Measurements from ENCODE around the gene FAM120B.

The FAM120B gene

GRCh38 chr6:170424604-170425126 is 118.1 kb downstream of the FAM120B start:
- in situ Hi-C loops (cut with MboI; ENCODE audit: low pct_unique_long_range_greater_than_20kb, low sequenced_read_pairs): no loop called here
- DNase-seq: no peak

- in situ Hi-C loops (cut with MboI; ENCODE audit: low pct_unique_long_range_greater_than_20kb, low sequenced_read_pairs): no loop called here
- no peak for DNase-seq
These were observed 122.9 kb downstream of the FAM120B start for GRCh38 chr6:170429450-170429849.

- in situ Hi-C loops (cut with MboI; ENCODE audit: low pct_unique_long_range_greater_than_20kb, low sequenced_read_pairs): no loop called here
- no peak for DNase-seq
These were observed 126.9 kb downstream of the FAM120B start for GRCh38 chr6:170433163-170434116.

GRCh38 chr6:170434117-170434820 is 127.7 kb downstream of the FAM120B start:
- no peak for DNase-seq
- in situ Hi-C loops (cut with MboI; ENCODE audit: low pct_unique_long_range_greater_than_20kb, low sequenced_read_pairs): no loop called here

DNA sequence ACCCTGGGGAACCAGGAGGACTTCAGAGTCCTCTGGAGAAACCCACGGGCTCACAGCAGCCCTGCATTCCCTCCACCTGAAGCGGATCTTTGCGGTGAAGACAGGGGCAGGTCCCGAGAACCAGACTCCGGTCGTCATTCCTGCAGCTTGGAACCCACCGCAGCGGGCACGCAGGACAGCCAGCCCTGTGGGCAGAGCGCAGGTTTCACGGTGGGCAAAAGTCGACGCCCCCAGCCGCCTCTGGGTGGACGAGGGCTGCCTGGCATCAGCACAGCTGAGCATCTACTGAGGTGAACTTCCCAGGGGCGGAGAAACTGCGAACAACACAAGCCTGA is 128.2 kb downstream of the FAM120B start:
- no peak for DNase-seq

DNA sequence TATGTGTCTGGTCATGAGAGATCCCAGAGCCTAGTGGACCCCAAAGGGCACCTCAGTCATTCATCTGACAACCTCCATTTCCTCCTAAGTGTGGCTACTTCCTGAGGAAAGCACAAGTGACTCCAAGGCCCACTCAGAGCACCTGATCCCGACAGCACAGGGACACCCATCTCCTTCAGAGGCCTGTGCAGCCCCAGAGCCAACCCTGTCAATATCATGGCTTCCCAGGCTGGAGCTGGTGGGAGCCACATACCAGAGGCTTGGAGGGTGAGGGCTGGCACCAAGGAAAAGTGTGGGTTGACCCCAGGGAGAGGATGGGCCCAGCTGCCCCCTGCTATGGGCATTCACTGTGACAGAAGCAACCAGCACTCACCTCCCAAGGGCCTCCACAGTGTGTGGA is 129.2 kb downstream of the FAM120B start:
- in situ Hi-C loops (cut with MboI; ENCODE audit: low pct_unique_long_range_greater_than_20kb, low sequenced_read_pairs): no loop called here
- DNase-seq: no peak

More for the DNA sequence above, 128.2 kb downstream of the FAM120B start:
- in situ Hi-C loops (cut with MboI; ENCODE audit: low pct_unique_long_range_greater_than_20kb, low sequenced_read_pairs): no loop called here

- in situ Hi-C loops (cut with MboI; ENCODE audit: low pct_unique_long_range_greater_than_20kb, low sequenced_read_pairs): no loop called here
- no peak for DNase-seq
These were observed 129.8 kb downstream of the FAM120B start for GRCh38 chr6:170436209-170436809.

DNA sequence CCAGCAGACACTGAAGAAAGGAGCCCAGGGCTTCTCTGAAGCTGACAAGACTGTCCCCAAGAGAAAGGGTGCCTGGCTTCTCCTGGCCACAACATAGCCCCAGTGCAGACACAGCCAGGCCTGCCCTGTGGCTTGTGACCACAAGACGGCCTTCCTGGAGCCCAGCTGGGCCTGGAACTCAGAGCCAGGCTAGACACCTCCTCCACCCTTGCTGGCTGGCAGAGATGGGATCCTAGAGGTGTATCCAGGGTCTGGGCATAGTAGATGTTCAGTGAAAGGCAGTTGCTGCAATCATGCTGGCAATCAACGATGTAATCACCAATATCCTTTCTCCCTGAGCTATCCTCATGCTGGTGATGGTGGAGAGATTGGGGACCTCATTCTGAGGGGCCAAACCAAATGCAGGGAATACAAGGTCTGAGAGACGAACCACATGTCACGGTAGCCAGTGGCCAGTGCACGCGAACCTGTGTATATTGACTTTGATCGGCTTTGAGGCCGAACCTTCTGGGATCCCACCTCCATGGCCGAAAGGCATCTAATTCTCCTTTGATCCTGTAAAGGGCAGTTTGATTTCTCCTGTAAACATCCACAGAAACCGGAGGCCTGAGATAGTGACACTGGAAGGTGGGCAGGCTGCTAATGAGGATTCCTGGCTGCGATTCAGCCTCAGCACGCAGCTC is 131.3 kb downstream of the FAM120B start:
- no peak for DNase-seq
- in situ Hi-C loops (cut with MboI; ENCODE audit: low pct_unique_long_range_greater_than_20kb, low sequenced_read_pairs): no loop called here

GRCh38 chr6:170438402-170438753 is 131.8 kb downstream of the FAM120B start:
- DNase-seq: no peak
- in situ Hi-C loops (cut with MboI; ENCODE audit: low pct_unique_long_range_greater_than_20kb, low sequenced_read_pairs): no loop called here

DNA sequence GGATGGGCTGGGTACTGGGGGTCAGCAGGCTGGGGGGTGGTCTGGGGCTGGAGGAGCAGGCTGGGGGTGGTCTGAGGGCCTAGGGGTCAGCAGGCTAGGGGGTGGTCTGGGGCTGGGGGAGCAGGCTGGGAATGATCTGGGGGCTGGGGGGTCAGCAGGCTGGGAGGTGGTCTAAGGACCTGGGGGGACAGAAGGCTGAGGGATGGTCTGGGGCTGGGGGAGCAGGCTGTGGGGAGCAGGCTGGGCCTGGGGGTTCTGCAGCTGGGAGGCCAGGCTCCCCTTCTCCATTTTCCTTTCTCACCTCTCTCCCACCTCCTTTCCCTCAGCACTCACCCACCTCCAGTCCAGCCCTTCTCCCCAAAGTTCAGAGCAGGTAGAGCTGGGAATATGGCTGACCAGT is 132.3 kb downstream of the FAM120B start:
- in situ Hi-C loops (cut with MboI; ENCODE audit: low pct_unique_long_range_greater_than_20kb, low sequenced_read_pairs): no loop called here
- no peak for DNase-seq

DNA sequence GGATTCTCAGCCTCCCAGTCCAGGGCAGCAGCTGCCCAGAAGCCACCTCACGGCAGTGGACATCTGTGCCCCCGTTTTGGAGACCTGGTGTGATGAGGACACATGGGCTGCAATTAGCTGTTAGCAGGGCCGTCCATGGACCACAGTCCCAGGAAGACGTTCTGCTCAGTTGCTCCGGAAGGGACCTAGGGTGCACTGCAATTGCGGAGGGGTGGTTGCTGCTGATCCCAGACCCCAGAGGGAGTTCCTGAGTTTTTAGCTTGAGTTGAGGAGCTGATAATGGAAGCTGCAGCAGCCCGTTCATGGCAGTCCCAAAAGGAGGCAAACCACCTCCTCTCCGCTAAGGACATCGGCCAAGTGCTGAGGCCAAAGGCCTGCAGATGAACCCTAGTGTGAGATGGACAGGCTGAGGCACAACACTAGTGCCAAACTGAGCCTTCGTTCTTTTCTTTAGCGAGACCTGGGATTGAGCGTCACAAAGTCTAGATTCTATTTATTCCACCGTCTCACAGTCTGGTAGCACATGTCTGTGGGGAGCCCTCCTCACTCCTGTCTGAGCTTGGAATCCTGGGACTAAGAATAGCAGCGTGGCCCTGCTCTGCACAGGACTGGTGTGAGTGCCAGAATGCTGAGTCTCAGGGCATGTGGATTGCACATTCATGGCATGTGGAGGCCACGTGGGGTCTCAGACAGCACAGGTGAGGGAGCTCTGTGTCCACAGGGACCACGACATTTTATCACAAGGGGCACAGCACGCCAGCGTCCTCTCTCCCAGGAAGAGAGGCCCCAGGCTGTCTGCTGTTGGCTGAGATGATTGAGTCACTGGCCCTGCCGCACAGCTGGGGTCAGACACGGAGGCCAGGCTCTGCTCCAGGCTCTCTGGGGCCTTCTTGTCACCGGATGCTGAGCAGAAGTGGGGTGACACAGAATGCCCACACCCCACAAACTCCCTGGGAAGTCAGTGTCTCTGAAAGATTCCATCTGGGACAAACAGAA is 133.1 kb downstream of the FAM120B start:
- in situ Hi-C loops (cut with MboI; ENCODE audit: low pct_unique_long_range_greater_than_20kb, low sequenced_read_pairs): no loop called here
- no peak for DNase-seq

DNA sequence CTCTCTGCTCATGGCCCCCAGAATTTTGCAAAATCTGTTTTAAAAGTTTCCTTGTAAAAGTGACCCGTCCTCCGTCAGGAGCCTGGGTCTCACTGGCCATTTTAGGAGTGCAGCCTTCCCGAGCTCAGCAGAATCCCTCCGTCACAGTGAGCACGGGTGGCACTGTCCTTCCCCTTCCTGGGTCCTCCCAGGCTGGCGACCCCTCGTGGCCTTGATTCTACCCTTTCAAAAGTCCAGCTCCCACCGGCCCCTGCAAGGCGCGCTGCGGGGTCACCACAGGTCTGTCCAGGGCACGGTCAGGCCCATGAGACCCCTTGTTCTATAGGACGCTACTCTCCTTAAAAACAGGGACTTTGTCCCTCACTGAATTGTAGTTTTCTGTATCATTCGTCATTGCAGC is 133.9 kb downstream of the FAM120B start:
- in situ Hi-C loops (cut with MboI; ENCODE audit: low pct_unique_long_range_greater_than_20kb, low sequenced_read_pairs): no loop called here
- no peak for DNase-seq

- in situ Hi-C loops (cut with MboI; ENCODE audit: low pct_unique_long_range_greater_than_20kb, low sequenced_read_pairs): no loop called here
- DNase-seq: no peak
These were observed 134.8 kb downstream of the FAM120B start for GRCh38 chr6:170441316-170441715.

DNA sequence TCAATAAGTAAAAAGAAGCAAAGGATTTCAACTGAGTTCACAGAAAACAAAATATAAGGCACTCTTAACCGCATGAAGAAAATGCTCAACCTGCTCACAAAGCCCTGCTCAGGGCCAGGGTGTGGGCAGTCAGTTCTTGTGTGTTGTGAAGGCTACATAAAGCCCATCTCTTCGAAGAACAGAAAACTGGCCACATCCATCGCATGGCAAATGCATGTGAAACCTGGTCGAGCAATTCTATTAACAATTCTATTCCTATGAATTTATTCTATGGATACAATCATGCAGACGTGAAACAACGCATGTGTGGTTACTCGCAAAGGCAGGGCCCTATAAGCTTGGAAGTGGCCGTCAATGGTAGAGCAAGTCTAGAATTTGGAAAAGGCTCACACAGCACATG is 136.0 kb downstream of the FAM120B start:
- in situ Hi-C loops (cut with MboI; ENCODE audit: low pct_unique_long_range_greater_than_20kb, low sequenced_read_pairs): no loop called here
- no peak for DNase-seq

DNA sequence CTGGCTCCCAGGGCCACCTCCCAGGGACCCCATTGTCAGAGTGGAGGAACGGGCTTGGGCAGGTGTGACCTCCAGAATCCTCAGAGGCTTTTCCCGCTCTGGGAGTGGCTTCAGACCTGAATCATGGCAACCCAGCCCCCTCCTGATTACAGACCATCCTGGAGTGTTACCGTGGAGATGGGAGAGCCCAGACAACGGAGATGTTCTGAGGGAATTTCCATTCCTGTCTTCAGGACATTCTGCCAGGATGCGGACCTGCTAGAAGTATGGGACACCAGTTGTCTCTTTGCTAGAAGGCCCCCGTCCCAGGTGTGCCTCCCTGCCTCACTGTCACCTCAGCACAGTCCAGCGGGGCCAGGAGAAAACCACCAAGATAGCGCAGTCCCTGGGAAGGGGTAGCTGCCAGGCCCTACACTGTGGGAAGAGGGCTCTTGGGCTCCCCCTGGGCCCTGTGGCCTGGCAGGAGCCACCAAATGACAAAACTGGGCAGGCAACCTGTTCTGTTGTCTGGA is 136.6 kb downstream of the FAM120B start:
- in situ Hi-C loops (cut with MboI; ENCODE audit: low pct_unique_long_range_greater_than_20kb, low sequenced_read_pairs): no loop called here
- no peak for DNase-seq

DNA sequence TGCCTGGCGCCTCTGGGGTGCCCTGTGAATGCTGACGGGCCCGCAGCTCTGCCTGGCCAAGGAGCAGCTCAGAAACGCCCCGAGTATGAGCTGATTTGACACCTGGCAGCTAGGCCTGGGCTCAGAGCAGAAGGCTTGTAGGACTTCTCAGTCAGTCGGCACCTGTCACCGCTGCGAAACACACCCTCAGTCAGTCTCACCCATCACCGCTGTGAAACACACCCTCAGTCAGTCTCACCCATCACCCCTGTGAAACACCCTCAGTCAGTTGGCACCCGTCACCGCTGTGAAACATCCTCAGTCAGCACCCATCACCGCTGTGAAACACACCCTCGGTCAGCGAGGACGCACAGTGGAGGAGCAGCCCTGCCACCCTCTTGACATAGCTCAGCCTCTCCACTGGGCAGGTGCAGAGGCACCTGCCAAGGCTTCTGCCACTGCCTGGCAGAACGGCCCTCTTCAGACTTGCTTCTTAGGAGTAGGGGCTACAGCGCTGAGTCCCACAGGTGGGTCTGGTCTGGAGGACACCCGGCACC is 137.6 kb downstream of the FAM120B start:
- in situ Hi-C loops (cut with MboI; ENCODE audit: low pct_unique_long_range_greater_than_20kb, low sequenced_read_pairs): no loop called here
- DNase-seq: no peak

DNA sequence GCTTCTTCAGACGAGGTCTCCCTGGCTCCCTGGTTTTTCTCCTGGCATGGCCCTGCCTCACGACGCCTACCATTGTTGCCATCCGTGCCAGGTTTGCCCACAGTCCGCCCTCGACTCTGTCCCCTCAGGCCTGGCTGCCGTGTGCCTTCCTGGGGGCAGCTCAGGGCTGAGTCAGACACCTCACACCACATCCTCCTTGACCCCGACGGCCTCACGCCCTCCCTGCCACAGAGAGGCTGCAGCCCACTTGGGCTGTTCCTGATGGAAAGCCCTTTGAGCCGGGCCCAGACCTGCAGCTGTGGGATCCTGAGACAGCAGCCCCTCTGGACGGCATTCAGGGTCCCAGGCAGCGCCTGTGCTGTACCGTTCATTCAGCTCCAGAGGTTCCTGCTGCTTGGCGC is 138.3 kb downstream of the FAM120B start:
- no peak for DNase-seq
- in situ Hi-C loops (cut with MboI; ENCODE audit: low pct_unique_long_range_greater_than_20kb, low sequenced_read_pairs): no loop called here

- no peak for DNase-seq
- in situ Hi-C loops (cut with MboI; ENCODE audit: low pct_unique_long_range_greater_than_20kb, low sequenced_read_pairs): no loop called here
These were observed 138.9 kb downstream of the FAM120B start for GRCh38 chr6:170445487-170445886.
